ENCODE data around the gene SNTG2. TPM values are rescaled to one million over a fixed set of nuclear protein-coding genes. Genes with fewer than 3 reads are reported as not detected.
"Not testable (repeated sequence)": the region's sequence is repeated elsewhere in the genome, so short reads cannot be mapped to it uniquely, and the experiment has no call there.

Gene SNTG2
- total RNA-seq, 1 donor from 2014 or later = 0.47 TPM

GRCh38 chr2:1081451-1082225, 131.0 kb downstream of the SNTG2 start:
- no peak for TF ChIP-seq CTCF (conservative IDR thresholded peaks at IDR 0.05)
- Mint-ChIP-seq H3K27me3 (ENCODE audit: low read depth) (no peaks in the 10 kb centered on the region), H3K9me3 (no peaks in the 10 kb centered on the region), H3K4me1 (peaks cover 15% of the 10 kb centered on the region), H3K4me3 (no peak overlapping the region), H3K27ac (ENCODE audit: unreplicated experiment) (no peak overlapping the region), H3K36me3 (ENCODE audit: low read depth) (no peaks in the 10 kb centered on the region)
- DNase-seq (ENCODE audit: low read depth, low spot score) = no peak

GRCh38 chr2:1082456-1083205, 132.0 kb downstream of the SNTG2 start:
- no peak for TF ChIP-seq CTCF (conservative IDR thresholded peaks at IDR 0.05)
- peak; percentile 20 for DNase-seq (ENCODE audit: low read depth, low spot score)
- no peaks in the 10 kb centered on the region for H3K9me3 Mint-ChIP-seq
- H3K4me1 Mint-ChIP-seq = peaks cover 15% of the 10 kb centered on the region
- H3K36me3 Mint-ChIP-seq (ENCODE audit: low read depth) = no peaks in the 10 kb centered on the region
- H3K4me3 Mint-ChIP-seq = no peak overlapping the region
- H3K27me3 Mint-ChIP-seq (ENCODE audit: low read depth) = no peaks in the 10 kb centered on the region
- no peak overlapping the region for H3K27ac Mint-ChIP-seq (ENCODE audit: unreplicated experiment)

GRCh38 chr2:1088192-1088860, 137.7 kb downstream of the SNTG2 start:
- no peak overlapping the region for H3K4me3 Mint-ChIP-seq
- H3K27ac Mint-ChIP-seq (ENCODE audit: unreplicated experiment) = no peak overlapping the region
- no peaks in the 10 kb centered on the region for H3K9me3 Mint-ChIP-seq
- no peaks in the 10 kb centered on the region for H3K4me1 Mint-ChIP-seq
- H3K36me3 Mint-ChIP-seq (ENCODE audit: low read depth) = no peaks in the 10 kb centered on the region
- no peaks in the 10 kb centered on the region for H3K27me3 Mint-ChIP-seq (ENCODE audit: low read depth)
- no peak for DNase-seq (ENCODE audit: low read depth, low spot score)
- no peak for TF ChIP-seq CTCF (conservative IDR thresholded peaks at IDR 0.05)

GRCh38 chr2:1088940-1089339, 138.3 kb downstream of the SNTG2 start:
- TF ChIP-seq CTCF (conservative IDR thresholded peaks at IDR 0.05) = no peak
- H3K4me1 Mint-ChIP-seq = no peaks in the 10 kb centered on the region
- H3K4me3 Mint-ChIP-seq = no peak overlapping the region
- no peaks in the 10 kb centered on the region for H3K36me3 Mint-ChIP-seq (ENCODE audit: low read depth)
- H3K27me3 Mint-ChIP-seq (ENCODE audit: low read depth) = no peaks in the 10 kb centered on the region
- H3K9me3 Mint-ChIP-seq = no peaks in the 10 kb centered on the region
- H3K27ac Mint-ChIP-seq (ENCODE audit: unreplicated experiment) = no peak overlapping the region
- DNase-seq (ENCODE audit: low read depth, low spot score) = no peak

GRCh38 chr2:1091895-1092585, 141.4 kb downstream of the SNTG2 start:
- Mint-ChIP-seq H3K9me3 (no peaks in the 10 kb centered on the region), H3K36me3 (ENCODE audit: low read depth) (no peaks in the 10 kb centered on the region), H3K27me3 (ENCODE audit: low read depth) (no peaks in the 10 kb centered on the region), H3K4me3 (no peak overlapping the region), H3K4me1 (peaks cover 3% of the 10 kb centered on the region), H3K27ac (ENCODE audit: unreplicated experiment) (no peak overlapping the region)
- no peak for TF ChIP-seq CTCF (conservative IDR thresholded peaks at IDR 0.05)
- DNase-seq (ENCODE audit: low read depth, low spot score) = no peak

- not testable (repeated sequence) for H3K9me3 Mint-ChIP-seq; H3K36me3 Mint-ChIP-seq (ENCODE audit: low read depth); DNase-seq (ENCODE audit: low read depth, low spot score); H3K4me3 Mint-ChIP-seq; H3K27ac Mint-ChIP-seq (ENCODE audit: unreplicated experiment); H3K27me3 Mint-ChIP-seq (ENCODE audit: low read depth)
- peaks cover 16% of the 10 kb centered on the region for H3K4me1 Mint-ChIP-seq
Measured at GRCh38 chr2:1093668-1094067, 143.0 kb downstream of the SNTG2 start.
